Adrenal gland (tissue), 5 donors: ENCODE measurements around the gene POU2F3.

Experiments
- CTCF ChIP-seq, 6 experiments: fragments of 450-650 bp in 4 of 6; fragments of 200-600 bp in 2 of 6; sonication (generic) in 1 of 6; IDR thresholded peaks; 1 replicate in 5 of 6; 2 replicates in 1 of 6; pipeline versions ENCODE4 v1.5.1 to v1.8.0; 2016 to 2021; ENCODE audit warnings: antibody characterized with exemption in 6 of 6, mild to moderate bottlenecking in 2 of 6, moderate library complexity in 1 of 6
- POLR2A ChIP-seq, 2 donors: fragments of 450-650 bp; IDR thresholded peaks; one replicate each; pipeline ENCODE4 v1.6.1; 2017; ENCODE audit warnings: antibody characterized with exemption in 2 of 2, mild to moderate bottlenecking in 2 of 2, moderate library complexity in 1 of 2
- donor health status: DM: no; HTN: no; CAD: no.

- TF ChIP-seq CTCF (IDR thresholded peaks at IDR 0.05), result no peak
- TF ChIP-seq POLR2A (IDR thresholded peaks at IDR 0.05), result no peak
Observed at GRCh38 chr11:120283124-120283523, 43.2 kb downstream of the POU2F3 start.
